Endodermal cell (in vitro differentiated cells): ENCODE measurements around the gene TBCEL. TPM values are rescaled to one million over a fixed set of nuclear protein-coding genes. Genes with fewer than 3 reads are reported as not detected.
A peak's percentile ranks its signal among the peaks of the same experiment; 100 is the strongest.

ENCODE experiments used
- DNase-seq: peaks from one replicate; pipeline ENCODE4 v3.0.0-alpha.2; 2017
- H3K27ac ChIP-seq: 2 replicates; pipeline ENCODE4 v1.5.1; 2013; ENCODE audit warnings: mild to moderate bottlenecking, low read depth, low read length, moderate library complexity
- H3K27me3 ChIP-seq: 2 replicates; pipeline ENCODE4 v1.6.1; 2013; ENCODE audit warnings: mild to moderate bottlenecking, low read length, moderate library complexity; ENCODE audit not compliant: insufficient read depth, control insufficient read depth, poor library complexity, severe bottlenecking
- H3K36me3 ChIP-seq: 2 replicates; pipeline ENCODE4 v1.7.0; 2013; ENCODE audit warnings: mild to moderate bottlenecking, low read length, moderate library complexity; ENCODE audit not compliant: control insufficient read depth, insufficient read depth
- H3K4me1 ChIP-seq: one replicate; pipeline ENCODE4 v1.7.0; 2013; ENCODE audit warnings: low read length; ENCODE audit not compliant: control insufficient read depth, insufficient read depth
- H3K4me3 ChIP-seq: 2 replicates; pipeline ENCODE4 v1.5.1; 2013; ENCODE audit warnings: mild to moderate bottlenecking, low read length, moderate library complexity
- H3K9ac ChIP-seq: 2 replicates; pipeline ENCODE4 v1.6.1; 2013; ENCODE audit warnings: mild to moderate bottlenecking, low read length, moderate library complexity; ENCODE audit not compliant: poor library complexity, severe bottlenecking; ENCODE audit errors: extremely low read depth
- H3K9me3 ChIP-seq: 2 replicates; pipeline ENCODE4 v1.6.1; 2013; ENCODE audit warnings: mild to moderate bottlenecking, low read length, moderate library complexity; ENCODE audit not compliant: control insufficient read depth
- H3K27ac Mint-ChIP-seq: 2 replicates; pipeline ENCODE4 v1.8.0; 2020; ENCODE audit warnings: mixed read lengths
- H3K27me3 Mint-ChIP-seq: 2 replicates; pipeline ENCODE4 v1.8.0; 2021; ENCODE audit warnings: mild to moderate bottlenecking, mixed read lengths; ENCODE audit not compliant: insufficient read depth
- H3K36me3 Mint-ChIP-seq: 2 replicates; pipeline ENCODE4 v1.8.0; 2020; ENCODE audit warnings: low read depth, mixed read lengths
- H3K4me1 Mint-ChIP-seq: 2 replicates; pipeline ENCODE4 v1.8.0; 2020; ENCODE audit warnings: mixed read lengths
- H3K4me3 Mint-ChIP-seq: 2 replicates; pipeline ENCODE4 v1.8.0; 2020; ENCODE audit warnings: mild to moderate bottlenecking, moderate library complexity, mixed read lengths
- H3K9me3 Mint-ChIP-seq: 2 replicates; pipeline ENCODE4 v1.8.0; 2020; ENCODE audit warnings: mild to moderate bottlenecking, mixed read lengths
- CTCF ChIP-seq: fragments of 200-600 bp; sonication (generic); conservative IDR thresholded peaks from 2 replicates; pipeline ENCODE4 v1.5.0; 2021; ENCODE audit warnings: antibody characterized with exemption, mild to moderate bottlenecking
- WGBS, 2 experiments: methylation state at CpG; one replicate each; pipeline versions ENCODE4 v1.1.5 to v1.1.7; 2013; ENCODE audit warnings: missing lambda C conversion rate in 2 of 2, mixed read lengths in 1 of 2; ENCODE audit not compliant: insufficient coverage in 1 of 2, insufficient read length in 1 of 2; 5-methylcytosine and 5-hydroxymethylcytosine counted together
- total RNA-seq, 2 donors: library from RNA; stranded (reverse); fragmentation: NEBNext Ultra II Directional in 1 of 2; extraction: Animal tissue kit (Norgen Biotek cat#: 25700) in 1 of 2; gene quantifications; 2 replicates in 1 of 2; 3 replicates in 1 of 2; pipeline ENCODE4 v1.2.1, GENCODE V29; 2021

Gene TBCEL
- total RNA-seq, 2 donors from 2014 or later, result 23.5 to 26.1 TPM

GRCh38 chr11:121100943-121101342 lies 77.0 kb downstream of the TBCEL start, which contains the start of gene TECTA:
Gene TECTA, plus strand, starts transcription at chr11:121101243. Its CDS starts 1,423 bp downstream, at chr11:121102666.
- no peak within 1 kb of the TSS for H3K9ac ChIP-seq
- no peak within 1 kb of the TSS for H3K4me3 Mint-ChIP-seq
- no peaks in the 10 kb centered on the region for H3K4me1 ChIP-seq
- no peaks in the 10 kb centered on the region for H3K9me3 Mint-ChIP-seq
- H3K9me3 ChIP-seq, result no peaks in the 10 kb centered on the region
- no peaks in the 10 kb centered on the region for H3K36me3 Mint-ChIP-seq
- no peak within 1 kb of the TSS for H3K27ac ChIP-seq
- TF ChIP-seq CTCF, result no peak
- no peaks in the 10 kb centered on the region for H3K27me3 Mint-ChIP-seq
- peaks cover 8% of the 10 kb centered on the region for H3K4me1 Mint-ChIP-seq
- no peaks in the 10 kb centered on the region for H3K27me3 ChIP-seq
- H3K4me3 ChIP-seq, result no peak within 1 kb of the TSS
- no peak for DNase-seq
- H3K36me3 ChIP-seq, result no peaks in the 10 kb centered on the region
- H3K27ac Mint-ChIP-seq, result no peak within 1 kb of the TSS
- 98 to 100% methylated on average over 1 to 2 of the region's 2 CpGs for WGBS, 2 experiments

DNA sequence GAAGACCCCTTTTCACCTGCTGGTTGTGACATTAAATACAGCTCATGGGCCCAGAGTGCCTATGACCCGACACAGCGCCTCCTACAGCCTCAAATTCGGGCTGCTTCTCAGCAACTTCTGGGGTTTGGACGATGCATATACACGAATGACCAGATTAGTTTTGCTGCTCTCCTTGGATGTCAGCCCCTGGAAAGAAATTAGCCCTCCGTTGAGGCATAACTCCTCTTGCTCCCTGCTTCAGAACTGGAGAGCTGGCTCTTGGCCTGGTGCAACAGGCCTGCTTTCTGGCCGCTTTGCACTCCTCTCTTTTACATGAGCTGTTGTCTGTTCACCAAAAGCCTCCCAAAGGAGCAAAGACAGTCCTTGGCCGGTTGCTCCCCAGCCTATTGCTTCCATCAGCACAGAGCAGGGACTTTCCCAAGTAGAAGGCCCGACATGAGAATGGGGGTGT lies 80.4 kb downstream of the TBCEL start:
- DNase-seq, result peak; percentile 77
- H3K4me1 Mint-ChIP-seq, result peaks cover 8% of the 10 kb centered on the region
- H3K9me3 Mint-ChIP-seq, result no peaks in the 10 kb centered on the region
- Histone ChIP-seq H3K36me3 (no peaks in the 10 kb centered on the region), H3K4me3 (no peak overlapping the region), H3K27ac (no peak overlapping the region), H3K4me1 (no peaks in the 10 kb centered on the region), H3K9ac (no peak overlapping the region), H3K27me3 (no peaks in the 10 kb centered on the region), H3K9me3 (no peaks in the 10 kb centered on the region)
- peak; percentile 80 for TF ChIP-seq CTCF
- H3K4me3 Mint-ChIP-seq, result no peak overlapping the region
- no peaks in the 10 kb centered on the region for H3K27me3 Mint-ChIP-seq
- WGBS, 2 experiments, result 87 to 100% methylated on average over 5 to 9 of the region's 9 CpGs
- no peaks in the 10 kb centered on the region for H3K36me3 Mint-ChIP-seq
- H3K27ac Mint-ChIP-seq, result no peak overlapping the region

- no peak overlapping the region for H3K27ac ChIP-seq
- H3K36me3 ChIP-seq, result no peaks in the 10 kb centered on the region
- H3K4me1 ChIP-seq, result no peaks in the 10 kb centered on the region
- Mint-ChIP-seq H3K4me1 (peaks cover 8% of the 10 kb centered on the region), H3K27me3 (no peaks in the 10 kb centered on the region), H3K4me3 (no peak overlapping the region), H3K27ac (no peak overlapping the region), H3K9me3 (no peaks in the 10 kb centered on the region), H3K36me3 (no peaks in the 10 kb centered on the region)
- 91% methylated on average over 4 of the region's 4 CpGs for whole genome bisulfite sequencing, 2 experiments
- no peaks in the 10 kb centered on the region for H3K9me3 ChIP-seq
- no peak for TF ChIP-seq CTCF
- DNase-seq, result no peak
- H3K4me3 ChIP-seq, result no peak overlapping the region
- no peaks in the 10 kb centered on the region for H3K27me3 ChIP-seq
- H3K9ac ChIP-seq, result no peak overlapping the region
These were observed 81.2 kb downstream of the TBCEL start for GRCh38 chr11:121105063-121105480.
